Nephron (organoid): ENCODE measurements around the gene TM9SF1.

Experiments used
- H3K27ac Mint-ChIP-seq, 3 experiments: 2 replicates each; pipeline ENCODE4 v1.8.0; 2020; ENCODE audit warnings: mixed read lengths in 3 of 3, mild to moderate bottlenecking in 2 of 3, moderate library complexity in 1 of 3
- H3K27me3 Mint-ChIP-seq: 2 replicates; pipeline ENCODE4 v1.8.0; 2021; ENCODE audit warnings: low read depth, mild to moderate bottlenecking, moderate library complexity, mixed read lengths
- H3K36me3 Mint-ChIP-seq: 2 replicates; pipeline ENCODE4 v1.8.0; 2020; ENCODE audit warnings: low read depth, mixed read lengths
- H3K4me1 Mint-ChIP-seq: 2 replicates; pipeline ENCODE4 v1.8.0; 2020; ENCODE audit warnings: mixed read lengths
- H3K4me3 Mint-ChIP-seq, 3 experiments: 2 replicates each; pipeline ENCODE4 v1.8.0; 2020; ENCODE audit warnings: mild to moderate bottlenecking in 3 of 3, mixed read lengths in 3 of 3, moderate library complexity in 2 of 3
- H3K9me3 Mint-ChIP-seq: 2 replicates; pipeline ENCODE4 v1.8.0; 2020; ENCODE audit warnings: mixed read lengths
- TF ChIP-seq, protein P1 (sequence below), 3 experiments: fragments of 200-600 bp; sonication (generic); IDR thresholded peaks; one replicate each; pipeline ENCODE4 v1.5.0; 2021; ENCODE audit warnings: antibody characterized with exemption in 3 of 3; ENCODE audit not compliant: unreplicated experiment in 3 of 3

Gene TM9SF1, protein sequence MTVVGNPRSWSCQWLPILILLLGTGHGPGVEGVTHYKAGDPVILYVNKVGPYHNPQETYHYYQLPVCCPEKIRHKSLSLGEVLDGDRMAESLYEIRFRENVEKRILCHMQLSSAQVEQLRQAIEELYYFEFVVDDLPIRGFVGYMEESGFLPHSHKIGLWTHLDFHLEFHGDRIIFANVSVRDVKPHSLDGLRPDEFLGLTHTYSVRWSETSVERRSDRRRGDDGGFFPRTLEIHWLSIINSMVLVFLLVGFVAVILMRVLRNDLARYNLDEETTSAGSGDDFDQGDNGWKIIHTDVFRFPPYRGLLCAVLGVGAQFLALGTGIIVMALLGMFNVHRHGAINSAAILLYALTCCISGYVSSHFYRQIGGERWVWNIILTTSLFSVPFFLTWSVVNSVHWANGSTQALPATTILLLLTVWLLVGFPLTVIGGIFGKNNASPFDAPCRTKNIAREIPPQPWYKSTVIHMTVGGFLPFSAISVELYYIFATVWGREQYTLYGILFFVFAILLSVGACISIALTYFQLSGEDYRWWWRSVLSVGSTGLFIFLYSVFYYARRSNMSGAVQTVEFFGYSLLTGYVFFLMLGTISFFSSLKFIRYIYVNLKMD

GRCh38 chr14:24195186-24196070 lies at the start of gene TM9SF1:
TM9SF1 (minus strand) TSS chr14:24195441; CDS start chr14:24195019, 422 bp downstream.
- no peaks in the 10 kb centered on the region for H3K27me3 Mint-ChIP-seq
- peak within 1 kb of the TSS; percentile 95 to 97 (median 95) for H3K27ac Mint-ChIP-seq
- TF ChIP-seq, protein P1, sequence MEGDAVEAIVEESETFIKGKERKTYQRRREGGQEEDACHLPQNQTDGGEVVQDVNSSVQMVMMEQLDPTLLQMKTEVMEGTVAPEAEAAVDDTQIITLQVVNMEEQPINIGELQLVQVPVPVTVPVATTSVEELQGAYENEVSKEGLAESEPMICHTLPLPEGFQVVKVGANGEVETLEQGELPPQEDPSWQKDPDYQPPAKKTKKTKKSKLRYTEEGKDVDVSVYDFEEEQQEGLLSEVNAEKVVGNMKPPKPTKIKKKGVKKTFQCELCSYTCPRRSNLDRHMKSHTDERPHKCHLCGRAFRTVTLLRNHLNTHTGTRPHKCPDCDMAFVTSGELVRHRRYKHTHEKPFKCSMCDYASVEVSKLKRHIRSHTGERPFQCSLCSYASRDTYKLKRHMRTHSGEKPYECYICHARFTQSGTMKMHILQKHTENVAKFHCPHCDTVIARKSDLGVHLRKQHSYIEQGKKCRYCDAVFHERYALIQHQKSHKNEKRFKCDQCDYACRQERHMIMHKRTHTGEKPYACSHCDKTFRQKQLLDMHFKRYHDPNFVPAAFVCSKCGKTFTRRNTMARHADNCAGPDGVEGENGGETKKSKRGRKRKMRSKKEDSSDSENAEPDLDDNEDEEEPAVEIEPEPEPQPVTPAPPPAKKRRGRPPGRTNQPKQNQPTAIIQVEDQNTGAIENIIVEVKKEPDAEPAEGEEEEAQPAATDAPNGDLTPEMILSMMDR (IDR thresholded peaks at IDR 0.05; ENCODE audit: unreplicated experiment in 3 of 3) = no peak
- peak within 1 kb of the TSS; percentile 90 to 99 (median 97) for H3K4me3 Mint-ChIP-seq
- no peaks in the 10 kb centered on the region for H3K9me3 Mint-ChIP-seq
- H3K4me1 Mint-ChIP-seq = peaks cover 35% of the 10 kb centered on the region
- peaks cover 40% of the 10 kb centered on the region for H3K36me3 Mint-ChIP-seq

DNA sequence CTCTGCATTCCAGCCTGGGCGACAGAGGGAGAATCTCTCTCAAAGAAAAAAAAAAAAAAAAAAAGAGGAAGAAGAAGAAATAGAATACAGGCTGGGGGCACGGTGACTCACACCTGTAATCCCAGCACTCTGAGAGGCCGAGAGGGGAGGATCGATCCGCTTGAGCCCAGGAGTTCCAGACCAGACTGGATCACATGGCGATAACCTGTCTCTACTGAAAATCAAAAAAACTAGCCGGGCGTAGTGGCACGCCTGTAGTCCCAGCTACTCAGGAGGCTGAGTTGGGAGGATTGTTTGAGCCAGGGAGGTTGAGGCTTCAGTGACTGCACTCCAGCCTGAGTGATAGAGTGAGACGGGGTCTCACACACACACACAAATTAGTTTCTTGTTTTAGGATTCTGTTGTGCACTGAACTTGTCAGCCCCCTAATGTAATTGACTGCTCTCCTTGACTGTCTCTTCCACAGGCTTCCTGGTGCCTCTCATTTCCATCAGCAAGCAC lies 48.1 kb upstream of the TM9SF1 start:
- peaks cover 39% of the 10 kb centered on the region for H3K4me1 Mint-ChIP-seq

DNA sequence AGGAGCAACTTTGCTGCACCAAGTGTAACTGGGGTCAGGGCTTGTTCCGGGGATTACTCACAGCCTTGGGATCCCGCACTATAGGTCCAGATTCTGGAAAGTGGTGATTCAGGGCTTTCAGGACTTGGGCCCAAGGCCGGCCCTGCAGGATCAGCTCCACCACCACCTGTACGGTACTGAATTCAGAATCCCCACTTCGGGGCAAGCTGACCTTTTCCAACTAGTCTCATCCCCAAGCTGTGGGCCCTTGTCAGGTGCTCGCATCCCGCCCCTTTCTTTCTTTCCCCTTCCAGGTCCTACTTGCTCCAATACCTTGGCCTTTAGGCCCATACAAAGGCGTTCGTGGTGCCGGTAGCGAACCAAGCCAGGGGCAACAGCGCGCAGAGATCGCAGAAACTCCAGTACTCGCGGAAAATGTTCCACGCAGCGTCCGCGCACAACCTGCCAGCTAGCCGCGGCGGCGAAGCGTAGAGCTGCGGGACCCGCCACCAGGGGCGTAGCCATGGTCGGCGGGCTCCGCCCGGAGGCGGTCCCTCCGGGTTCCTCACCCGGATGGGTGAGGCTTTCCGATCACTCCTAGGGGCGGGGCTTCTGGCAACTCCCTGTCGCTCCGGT lies 46.7 kb upstream of the TM9SF1 start:
- Mint-ChIP-seq H3K9me3 (no peaks in the 10 kb centered on the region), H3K27ac (peak overlapping the region; percentile 99 to 100 (median 99)), H3K4me3 (peak overlapping the region; percentile 89 to 99 (median 91)), H3K36me3 (peaks cover 35% of the 10 kb centered on the region), H3K27me3 (no peaks in the 10 kb centered on the region), H3K4me1 (peaks cover 39% of the 10 kb centered on the region)
- TF ChIP-seq, protein P1 (IDR thresholded peaks at IDR 0.05; ENCODE audit: unreplicated experiment in 3 of 3) = peak; percentile 41 to 59 (median 42)

More for the DNA sequence above, 48.1 kb upstream of the TM9SF1 start:
- TF ChIP-seq, protein P1 (IDR thresholded peaks at IDR 0.05; ENCODE audit: unreplicated experiment in 3 of 3) = no peak
- no peaks in the 10 kb centered on the region for H3K27me3 Mint-ChIP-seq
- H3K27ac Mint-ChIP-seq = peak overlapping the region; percentile 99 to 100 (median 99)
- no peaks in the 10 kb centered on the region for H3K9me3 Mint-ChIP-seq
- peaks cover 21% of the 10 kb centered on the region for H3K36me3 Mint-ChIP-seq
- H3K4me3 Mint-ChIP-seq = peak overlapping the region; percentile 89 to 99 (median 91)

DNA sequence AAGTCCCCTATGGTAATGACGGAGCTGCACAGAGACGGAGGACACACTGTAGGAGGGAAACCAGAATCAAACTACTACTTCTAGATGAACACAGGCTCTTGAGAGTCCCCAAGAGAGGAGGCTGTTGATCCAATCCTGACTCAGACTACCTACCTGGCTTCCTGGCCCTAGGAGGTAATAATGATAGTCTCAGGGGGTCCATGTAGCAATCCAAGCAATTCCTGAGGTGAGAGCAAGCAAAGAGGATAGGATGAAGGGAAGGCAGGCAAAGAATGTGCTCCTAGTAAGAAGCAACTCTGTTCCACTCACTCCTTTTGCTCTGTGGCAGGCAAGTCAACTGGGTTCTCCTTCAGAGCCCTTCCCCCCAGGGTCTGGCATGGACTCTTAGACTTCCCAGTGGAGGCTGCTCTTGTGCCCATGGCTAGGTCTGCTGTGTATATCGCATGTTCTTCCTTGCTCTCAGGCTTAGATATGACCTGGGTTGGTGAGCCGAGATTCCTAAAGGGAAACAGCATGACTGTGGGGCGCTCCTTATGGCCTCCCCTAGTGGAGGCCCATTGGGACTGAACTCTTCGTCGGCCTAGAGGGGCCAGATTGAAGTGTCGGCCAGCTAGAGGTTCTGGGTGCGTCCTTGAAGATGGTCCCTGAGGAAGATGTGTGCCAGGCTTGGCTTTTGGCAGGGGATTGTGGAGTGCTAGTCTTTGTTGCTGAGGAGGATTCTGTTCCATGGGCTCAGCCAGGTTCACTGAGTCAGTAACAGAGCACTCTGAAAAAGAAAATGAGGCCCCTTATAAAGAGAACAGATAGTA lies 45.1 kb upstream of the TM9SF1 start:
- H3K4me3 Mint-ChIP-seq = peak overlapping the region; percentile 89 to 99 (median 91)
- H3K4me1 Mint-ChIP-seq = peaks cover 39% of the 10 kb centered on the region
- no peaks in the 10 kb centered on the region for H3K27me3 Mint-ChIP-seq
- TF ChIP-seq, protein P1 (IDR thresholded peaks at IDR 0.05; ENCODE audit: unreplicated experiment in 3 of 3) = no peak
- H3K9me3 Mint-ChIP-seq = no peaks in the 10 kb centered on the region
- peak overlapping the region in 2 of 3 experiments; percentile 37 to 42 for H3K27ac Mint-ChIP-seq
- peaks cover 50% of the 10 kb centered on the region for H3K36me3 Mint-ChIP-seq
